ELR (cell line): ENCODE data around the gene MAF.

Experiments
- DNase-seq: peaks from one replicate; pipeline ENCODE4 v3.0.0-alpha.2; 2015; ENCODE audit warnings: low read depth

The MAF gene

DNA sequence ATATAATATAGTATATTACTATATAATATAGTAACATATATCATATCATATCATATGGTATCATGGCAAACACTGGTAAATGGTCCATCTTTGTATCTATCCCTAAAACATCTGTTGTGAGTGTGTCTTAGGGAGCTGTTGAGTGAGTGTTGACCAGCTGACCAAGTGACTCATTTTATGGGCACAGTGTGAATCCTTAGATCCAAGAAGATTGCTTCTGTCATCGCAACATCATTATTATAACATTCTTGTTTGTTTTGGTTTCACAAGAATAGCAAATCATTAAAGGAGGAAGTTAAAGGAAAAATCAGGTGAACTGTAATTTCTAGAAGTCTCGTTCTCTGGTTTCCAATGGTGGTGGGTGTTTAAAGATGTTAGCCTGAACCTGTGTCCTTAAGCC, 11.7 kb upstream of the MAF start:
- DNase-seq = no peak

GRCh38 chr16:79610771-79611170, 10.2 kb upstream of the MAF start:
- DNase-seq = no peak

- no peak for DNase-seq
Measured at GRCh38 chr16:79609861-79610260, 9.3 kb upstream of the MAF start.

- no peak for DNase-seq
Measured at GRCh38 chr16:79608976-79609375, 8.4 kb upstream of the MAF start.

GRCh38 chr16:79607587-79607986, 7.0 kb upstream of the MAF start:
- no peak for DNase-seq

- no peak for DNase-seq
Measured at GRCh38 chr16:79605999-79606398, 5.5 kb upstream of the MAF start.

GRCh38 chr16:79603055-79603454, 2.5 kb upstream of the MAF start:
- no peak for DNase-seq

DNA sequence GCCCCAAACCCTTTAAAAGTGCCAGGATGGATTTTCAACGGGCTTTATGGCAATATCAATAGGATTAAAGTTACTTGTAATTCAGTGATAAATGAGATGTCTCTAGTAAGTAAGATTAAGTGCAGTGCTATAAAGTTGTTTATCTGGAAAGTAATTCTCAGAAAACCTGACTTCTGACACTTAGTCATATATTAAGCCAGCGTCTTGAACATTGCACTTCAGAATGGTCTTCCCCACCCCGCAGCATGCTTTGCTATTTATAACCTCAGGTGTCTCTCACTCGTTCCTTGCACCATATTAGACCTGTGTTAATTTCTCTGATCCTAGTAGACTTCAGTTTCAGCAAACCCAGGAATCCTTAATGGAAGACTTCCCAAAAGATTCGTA, 2.1 kb upstream of the MAF start:
- no peak for DNase-seq

- DNase-seq = peak; percentile 49
Measured at GRCh38 chr16:79601931-79602627, 1.5 kb upstream of the MAF start.

GRCh38 chr16:79601092-79601930, 774 bp upstream of the MAF start:
- DNase-seq = no peak

DNA sequence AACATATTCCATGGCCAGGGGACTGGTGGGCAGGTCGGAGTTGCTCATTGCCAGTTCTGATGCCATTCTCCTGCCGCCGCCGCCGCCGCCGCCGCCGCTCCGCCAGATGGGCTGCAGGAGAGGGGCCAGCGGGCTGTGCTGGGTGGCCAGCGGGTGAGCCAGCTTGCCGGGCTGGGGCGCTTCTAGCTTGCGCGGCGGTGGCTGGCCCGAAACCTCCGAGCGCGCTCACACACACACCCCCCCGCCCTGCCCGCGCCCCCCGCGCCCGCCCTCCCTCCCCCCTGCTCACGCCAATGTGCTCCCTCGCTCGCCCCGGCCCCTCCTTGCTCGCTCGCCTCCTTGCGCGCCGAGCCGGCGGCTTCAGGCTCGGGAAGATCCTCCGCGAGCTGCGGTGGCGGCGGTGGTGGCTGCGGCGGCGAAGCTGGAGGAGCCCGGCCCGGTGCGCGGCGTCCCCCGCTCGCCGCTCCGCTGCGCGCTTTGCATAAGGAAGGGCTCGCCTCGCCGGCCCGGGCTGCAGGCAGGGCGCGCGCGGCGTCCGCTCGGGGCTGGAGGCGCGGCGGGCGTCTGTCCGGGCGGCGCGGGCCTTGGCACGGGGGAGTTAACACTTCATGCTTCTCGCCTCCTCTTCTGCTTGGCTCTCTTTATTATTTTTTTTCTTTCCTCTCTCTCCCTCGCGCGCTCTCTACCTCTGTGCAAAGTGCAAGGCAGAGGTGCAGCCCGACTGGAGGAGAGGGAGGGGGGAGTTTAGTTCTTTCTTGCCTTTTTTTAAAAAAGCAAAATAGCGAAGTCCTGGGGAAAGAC, 500 bp downstream of the MAF start:
- DNase-seq = no peak

GRCh38 chr16:79599256-79599836, 1.2 kb downstream of the MAF start:
- DNase-seq = no peak

GRCh38 chr16:79598348-79599181, 2.0 kb downstream of the MAF start:
- DNase-seq = no peak

- DNase-seq = no peak
Measured at GRCh38 chr16:79598063-79598347, 2.5 kb downstream of the MAF start.

DNA sequence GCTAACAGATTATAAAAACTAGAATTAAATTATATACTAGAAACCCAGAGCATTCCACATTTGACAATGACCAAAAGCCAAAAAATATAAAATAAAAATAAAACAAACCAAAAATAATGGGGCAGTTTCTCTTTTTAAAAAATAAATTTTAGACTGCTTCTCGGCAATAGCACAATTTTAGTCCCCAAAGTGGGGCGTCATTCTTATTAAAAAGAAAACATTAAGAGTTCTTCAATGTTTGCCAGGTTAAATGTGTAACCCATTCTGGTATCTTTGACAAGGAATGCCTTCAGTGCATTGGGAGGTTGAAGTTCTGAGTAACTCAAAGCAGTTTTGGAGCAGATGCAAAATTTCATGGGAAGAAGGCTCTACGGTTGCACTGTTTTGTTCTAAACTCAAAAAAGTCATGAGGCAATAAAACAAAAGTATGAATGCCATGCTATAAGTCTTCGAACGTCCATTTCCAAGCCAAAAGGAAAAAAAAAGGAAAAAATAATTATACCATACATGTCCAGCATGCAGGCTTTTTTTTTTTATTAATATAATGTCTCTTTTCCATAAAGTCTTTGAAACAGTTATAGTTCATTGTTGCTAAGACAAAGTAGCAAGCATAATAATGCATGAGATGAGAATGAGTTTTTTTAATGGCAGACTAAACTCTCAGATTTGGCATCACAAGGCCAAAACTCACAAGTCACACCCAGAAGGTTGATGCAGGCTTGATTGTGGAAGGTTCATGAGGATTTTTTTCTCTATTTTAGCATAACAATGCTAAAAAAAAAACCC, 3.1 kb downstream of the MAF start:
- no peak for DNase-seq

DNA sequence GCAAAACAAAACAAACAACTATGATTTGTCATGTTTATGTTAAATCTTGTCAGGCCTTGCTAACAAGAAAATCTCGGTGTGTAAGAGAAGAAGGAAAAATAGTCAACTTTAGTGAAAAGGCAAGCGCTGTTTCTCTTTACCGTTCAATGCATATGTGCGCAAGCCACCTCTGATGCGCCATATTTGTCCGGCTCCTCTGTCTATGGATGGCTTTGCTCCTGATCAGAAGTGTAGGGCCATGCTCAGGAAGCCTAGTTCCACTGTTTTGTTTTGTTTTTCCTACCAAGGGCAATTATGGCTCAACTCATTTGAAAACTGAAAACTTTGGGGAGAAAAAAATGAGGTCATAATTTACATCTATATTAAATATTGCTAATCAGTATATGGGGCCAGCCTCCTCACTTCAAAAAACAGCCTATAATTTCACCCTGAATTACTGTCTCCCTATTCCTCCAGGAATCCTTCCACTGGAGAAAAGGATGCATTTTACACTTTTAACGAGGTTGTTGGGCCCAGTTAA, 4.5 kb downstream of the MAF start:
- no peak for DNase-seq

DNA sequence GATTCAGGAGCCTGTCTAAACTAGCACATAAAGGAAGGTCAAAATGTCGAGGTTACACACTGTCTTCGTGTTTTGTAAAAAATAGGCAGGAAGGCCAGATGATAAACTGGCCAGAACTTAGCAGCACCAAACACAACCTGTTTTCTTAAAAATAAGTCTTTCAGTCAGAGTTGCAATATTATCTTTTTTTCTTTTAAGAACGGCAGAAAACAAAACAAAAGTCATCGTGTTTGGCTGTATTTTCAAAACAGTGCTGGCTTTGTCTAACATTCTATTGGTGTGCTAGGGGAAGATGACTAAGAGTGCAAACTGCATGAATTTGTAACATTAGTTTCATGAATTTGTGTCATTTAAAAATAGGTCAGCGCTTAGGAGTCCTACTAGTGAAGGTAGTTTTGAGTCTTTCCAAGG, 5.3 kb downstream of the MAF start:
- DNase-seq = no peak

DNA sequence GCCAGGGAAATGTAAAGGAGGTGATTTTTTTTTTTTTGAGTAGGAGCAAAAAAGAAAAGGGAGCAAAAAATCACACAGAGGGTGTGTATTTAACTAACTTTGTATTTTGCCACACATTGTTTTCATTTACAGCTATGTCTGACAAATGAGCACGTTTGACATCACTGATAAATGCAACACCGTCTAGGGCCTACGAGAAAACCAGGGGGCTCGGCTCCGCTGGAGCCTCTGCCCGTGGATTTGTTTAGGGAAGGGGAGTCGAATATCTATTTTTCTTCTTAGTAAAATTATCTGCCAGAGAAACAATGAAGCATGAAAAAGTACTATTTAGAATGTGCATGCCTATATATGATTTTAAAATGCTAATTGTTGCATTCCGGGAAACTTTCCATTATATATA, 6.8 kb downstream of the MAF start:
- DNase-seq = no peak

DNA sequence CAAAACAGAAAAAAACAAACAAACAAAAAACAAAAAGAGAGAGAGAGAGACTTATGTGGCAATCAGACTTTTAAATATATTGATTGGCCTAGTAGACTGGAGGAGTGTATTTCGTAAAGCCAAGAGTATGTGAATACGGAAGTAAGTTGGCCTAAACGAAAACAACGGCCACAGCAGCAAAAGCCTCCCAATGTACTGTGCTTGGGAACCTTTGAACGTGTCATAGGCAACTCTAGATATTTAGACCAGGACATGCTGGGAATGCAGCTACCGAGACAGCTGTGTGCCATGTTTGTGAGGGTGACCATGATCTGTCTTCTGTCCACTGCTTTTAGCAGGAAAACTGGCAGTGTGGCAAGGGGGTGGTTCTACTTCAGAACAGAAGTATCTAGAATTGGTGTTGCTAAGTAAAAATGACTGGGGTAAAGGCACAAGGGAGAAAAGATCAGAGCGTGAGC, 7.4 kb downstream of the MAF start:
- DNase-seq = no peak

- no peak for DNase-seq
Measured at GRCh38 chr16:79592186-79592585, 8.4 kb downstream of the MAF start.
